IMR-90 (cell line): ENCODE results near the gene PIAS2. TPM values are rescaled to one million over a fixed set of nuclear protein-coding genes. Genes with fewer than 3 reads are reported as not detected.

ENCODE experiments used
- ATAC-seq: fragments of 200-7000 bp; cut with Tn5 transposase; 2 replicates; pipeline ENCODE4 v1.9.1; 2020; ENCODE audit warnings: low read depth, mild to moderate bottlenecking, moderate library complexity
- BruUV-seq: library from RNA; stranded (reverse); fragments of 400-500 nt; replicated peaks from 2 replicates; lab custom pipeline; 2021; lab: Mats Ljungman, UMichigan
- CTCF ChIA-PET: fragments of 300-600 bp; formaldehyde crosslinking; extraction: SDS; loops from one replicate; lab custom pipeline; 2021; ENCODE audit warnings: antibody characterized with exemption; lab: Yijun Ruan, JAX
- POLR2A ChIA-PET: fragments of 300-600 bp; sonication (Branson Sonifier 250); formaldehyde crosslinking; loops from one replicate; lab custom pipeline; 2022; ENCODE audit warnings: antibody characterized with exemption; ENCODE audit not compliant: unreplicated experiment; lab: Charles Lee
- DNase-seq: peaks from one replicate; pipeline ENCODE4 v3.0.0; 2013
- H2AFZ ChIP-seq: replicated peaks from 2 replicates; pipeline ENCODE3; 2013; ENCODE audit warnings: low read length, mild to moderate bottlenecking; ENCODE audit not compliant: poor library complexity
- H2AK5ac ChIP-seq: 2 replicates; pipeline ENCODE4 v1.6.1; 2013; ENCODE audit warnings: low read depth, low read length, inconsistent platforms
- H2AK9ac ChIP-seq: replicated peaks from 2 replicates; pipeline ENCODE3; 2013; ENCODE audit warnings: mild to moderate bottlenecking, low read depth, low read length, moderate library complexity; ENCODE audit not compliant: poor library complexity
- H2BK120ac ChIP-seq: 2 replicates; pipeline ENCODE4 v1.6.1; 2013; ENCODE audit warnings: low read depth, low read length, inconsistent platforms
- H2BK15ac ChIP-seq: 3 replicates; pipeline ENCODE4 v1.6.1; 2013; ENCODE audit warnings: low read depth, low read length, inconsistent platforms
- H2BK20ac ChIP-seq: 2 replicates; pipeline ENCODE4 v1.6.1; 2013; ENCODE audit warnings: low read depth, mild to moderate bottlenecking, inconsistent platforms, low read length, moderate library complexity
- H2BK5ac ChIP-seq: 2 replicates; pipeline ENCODE4 v1.6.1; 2013; ENCODE audit warnings: mild to moderate bottlenecking, low read depth, low read length, inconsistent platforms; ENCODE audit not compliant: poor library complexity, severe bottlenecking
- H3K14ac ChIP-seq: replicated peaks from 2 replicates; pipeline ENCODE4 v1.6.1; 2013; ENCODE audit warnings: low read depth, low read length, inconsistent platforms
- H3K18ac ChIP-seq: 2 replicates; pipeline ENCODE4 v1.6.1; 2013; ENCODE audit warnings: low read depth, low read length, control low read depth
- H3K23ac ChIP-seq: 2 replicates; pipeline ENCODE4 v1.6.1; 2013; ENCODE audit warnings: low read depth, low read length, inconsistent platforms
- H3K27ac ChIP-seq: 2 replicates; pipeline ENCODE4 v1.5.1; 2013; ENCODE audit warnings: mild to moderate bottlenecking, control low read depth, low read length; ENCODE audit not compliant: insufficient read depth
- H3K27me3 ChIP-seq: 2 replicates; pipeline ENCODE4 v1.6.1; 2013; ENCODE audit warnings: low read length; ENCODE audit not compliant: control insufficient read depth, insufficient read depth
- H3K36me3 ChIP-seq: 2 replicates; pipeline ENCODE4 v1.6.1; 2013; ENCODE audit warnings: low read length, mixed read lengths; ENCODE audit not compliant: control insufficient read depth, insufficient read depth
- H3K4ac ChIP-seq: 2 replicates; pipeline ENCODE4 v1.6.1; 2013; ENCODE audit warnings: low read depth, low read length, inconsistent platforms
- H3K4me1 ChIP-seq: 2 replicates; pipeline ENCODE4 v1.6.1; 2013; ENCODE audit warnings: low read length, mixed read lengths; ENCODE audit not compliant: control insufficient read depth, insufficient read depth
- H3K4me2 ChIP-seq: 2 replicates; pipeline ENCODE4 v1.6.1; 2013; ENCODE audit warnings: low read depth, mild to moderate bottlenecking, control low read depth, low read length, moderate library complexity
- H3K4me3 ChIP-seq: 2 replicates; pipeline ENCODE4 v1.5.1; 2013; ENCODE audit warnings: low read depth, mild to moderate bottlenecking, control low read depth, low read length, moderate library complexity; ENCODE audit not compliant: insufficient read depth
- H3K56ac ChIP-seq: 2 replicates; pipeline ENCODE4 v1.6.1; 2013; ENCODE audit warnings: low read length, inconsistent platforms; ENCODE audit not compliant: insufficient read depth; ENCODE audit errors: extremely low read depth
- H3K79me1 ChIP-seq, 2 experiments: 2 replicates each; pipeline ENCODE4 v1.6.1; 2013; ENCODE audit warnings: low read length in 2 of 2, inconsistent platforms in 1 of 2, low read depth in 1 of 2
- H3K9ac ChIP-seq: 2 replicates; pipeline ENCODE4 v1.6.1; 2013; ENCODE audit warnings: low read depth, low read length, control low read depth
- H3K9me1 ChIP-seq: 2 replicates; pipeline ENCODE4 v1.6.1; 2013; ENCODE audit warnings: low read length, inconsistent platforms; ENCODE audit not compliant: insufficient read depth
- H3K9me3 ChIP-seq: 2 replicates; pipeline ENCODE4 v1.6.1; 2013; ENCODE audit warnings: low read length; ENCODE audit not compliant: control insufficient read depth, insufficient read depth
- H4K20me1 ChIP-seq: 2 replicates; pipeline ENCODE4 v1.6.1; 2013; ENCODE audit warnings: low read length, inconsistent platforms; ENCODE audit not compliant: insufficient read depth
- H4K5ac ChIP-seq: 2 replicates; pipeline ENCODE4 v1.6.1; 2013; ENCODE audit warnings: mild to moderate bottlenecking, low read depth, low read length, control low read depth
- H4K8ac ChIP-seq, 2 experiments: 2 replicates each; pipeline ENCODE4 v1.6.1; 2013; ENCODE audit warnings: low read depth in 2 of 2, low read length in 2 of 2, control low read depth in 1 of 2, inconsistent platforms in 1 of 2
- H4K91ac ChIP-seq: 2 replicates; pipeline ENCODE4 v1.6.1; 2013; ENCODE audit warnings: low read depth, low read length, inconsistent platforms; ENCODE audit not compliant: insufficient read depth
- BHLHE40 ChIP-seq: fragments of 150-350 bp; IDR thresholded peaks from 2 replicates; pipeline ENCODE4 v1.6.1; 2016; ENCODE audit warnings: mild to moderate bottlenecking, low read depth, low read length
- CEBPB ChIP-seq: IDR thresholded peaks from 2 replicates; pipeline ENCODE4 v1.6.1; 2012; ENCODE audit warnings: low read depth, low read length, improper control_type of control experiment
- CHD1 ChIP-seq: IDR thresholded peaks from 2 replicates; pipeline ENCODE4 v1.6.1; 2012; ENCODE audit warnings: low read depth, low read length, improper control_type of control experiment
- CTCF ChIP-seq: conservative IDR thresholded peaks from 2 replicates; pipeline ENCODE4 v1.5.1; 2012; ENCODE audit warnings: mild to moderate bottlenecking, low read depth, low read length, improper control_type of control experiment
- ELK1 ChIP-seq: fragments of 150-350 bp; IDR thresholded peaks from 2 replicates; pipeline ENCODE4 v1.6.1; 2016; ENCODE audit warnings: low read depth, mild to moderate bottlenecking, low read length, moderate library complexity, borderline replicate concordance
- FOS ChIP-seq: fragments of 150-350 bp; IDR thresholded peaks from 2 replicates; pipeline ENCODE4 v1.6.1; 2016; ENCODE audit warnings: low read depth, low read length
- MAFK ChIP-seq: IDR thresholded peaks from 2 replicates; pipeline ENCODE4 v1.6.1; 2012; ENCODE audit warnings: low read depth, low read length, improper control_type of control experiment
- MAZ ChIP-seq: IDR thresholded peaks from 2 replicates; pipeline ENCODE4 v1.6.1; 2012; ENCODE audit warnings: low read depth, mild to moderate bottlenecking, low read length, improper control_type of control experiment, moderate library complexity, borderline replicate concordance
- MXI1 ChIP-seq: IDR thresholded peaks from 2 replicates; pipeline ENCODE4 v1.6.1; 2012; ENCODE audit warnings: low read depth, mild to moderate bottlenecking, low read length, moderate library complexity, borderline replicate concordance
- NFE2L2 ChIP-seq: fragments of 150-350 bp; IDR thresholded peaks from 2 replicates; pipeline ENCODE4 v1.6.1; 2016; ENCODE audit warnings: low read depth, mild to moderate bottlenecking, low read length
- POLR2A ChIP-seq: IDR thresholded peaks from 2 replicates; pipeline ENCODE4 v1.6.1; 2012; ENCODE audit warnings: mild to moderate bottlenecking, low read depth, low read length
- RAD21 ChIP-seq: IDR thresholded peaks from 2 replicates; pipeline ENCODE4 v1.6.1; 2012; ENCODE audit warnings: low read length, improper control_type of control experiment
- RCOR1 ChIP-seq: IDR thresholded peaks from 2 replicates; pipeline ENCODE4 v1.6.1; 2012; ENCODE audit warnings: mild to moderate bottlenecking, low read length, improper control_type of control experiment; ENCODE audit not compliant: insufficient replicate concordance
- RFX5 ChIP-seq: IDR thresholded peaks from 2 replicates; pipeline ENCODE4 v1.8.0; 2012; ENCODE audit warnings: low read depth, mild to moderate bottlenecking, low read length, moderate library complexity
- SMC3 ChIP-seq: fragments of 150-350 bp; IDR thresholded peaks from 2 replicates; pipeline ENCODE4 v1.6.1; 2016; ENCODE audit warnings: low read depth, mild to moderate bottlenecking, antibody characterized with exemption, low read length, moderate library complexity
- WGBS, 2 experiments: methylation state at CpG; one replicate each; pipeline versions ENCODE4 v1.1.5 to v1.1.7; 2013; ENCODE audit warnings: missing lambda C conversion rate in 2 of 2; ENCODE audit not compliant: insufficient read length in 1 of 2; ENCODE audit errors: extremely low coverage in 2 of 2; 5-methylcytosine and 5-hydroxymethylcytosine counted together
- dilution Hi-C: fragments of 300-500 bp; cut with HindIII; formaldehyde crosslinking; loops from one replicate; pipeline ENCODE4 v1.14.3; 2018; ENCODE audit warnings: low sequenced_read_pairs; ENCODE audit not compliant: unreplicated experiment
- in situ Hi-C: fragments of 300-500 bp; cut with MboI; formaldehyde crosslinking; loops from 3 replicates; pipeline ENCODE4 v1.14.3; 2019; ENCODE audit warnings: low sequenced_read_pairs, inconsistent platforms, mixed read lengths
- intact Hi-C: fragments of 100-400 bp; cut with micrococcal nuclease; formaldehyde crosslinking; loops from 2 replicates; pipeline ENCODE4 v1.10.0; 2022
- polyA plus RNA-seq, 3 experiments: library from polyadenylated mRNA; depleted of rRNA; stranded (reverse); fragments of >200 nt; gene quantifications; 2 replicates each; pipeline ENCODE4 v1.2.3, GENCODE V29; 2012; ENCODE audit warnings: low replicate concordance in 1 of 3
- total RNA-seq: library from RNA; depleted of rRNA; stranded (reverse); fragments of >200 nt; gene quantifications from 2 replicates; pipeline ENCODE4 v1.2.3, GENCODE V29; 2012
- TF ChIP-seq, protein P1 (sequence below): fragments of 150-350 bp; IDR thresholded peaks from 2 replicates; pipeline ENCODE4 v1.6.1; 2017; ENCODE audit warnings: mild to moderate bottlenecking, antibody characterized with exemption, low read length, low read depth

Gene PIAS2
- total and polyA plus RNA-seq, 2 of the 4 experiments (the other 2 are of a cell fraction), result 15.1 to 28.9 TPM

DNA sequence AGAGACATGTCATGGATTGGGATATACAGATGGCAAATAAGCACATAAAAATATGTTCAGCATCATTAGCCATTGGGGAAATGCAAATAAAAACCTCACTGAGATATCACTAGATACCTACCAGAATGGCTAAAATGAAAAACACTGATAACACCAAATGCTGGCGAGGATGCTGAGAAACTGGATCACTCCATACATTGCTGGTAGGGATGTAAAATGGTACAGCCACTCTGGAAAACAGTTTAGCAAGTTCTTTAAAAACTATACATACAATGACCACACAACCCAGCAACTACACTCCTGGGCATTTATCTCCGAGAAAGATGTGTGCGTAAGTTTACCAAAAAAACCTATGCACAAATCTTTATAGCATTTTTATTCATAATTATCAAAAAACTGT, 13.9 kb downstream of the PIAS2 start:
- Histone ChIP-seq H4K8ac (no peak overlapping the region), H2BK20ac (no peak overlapping the region), H3K79me1 (peaks cover 13 to 22% of the 10 kb centered on the region in 2 experiments), H3K56ac (no peak overlapping the region), H3K9me1 (no peaks in the 10 kb centered on the region), H3K9me3 (no peaks in the 10 kb centered on the region), H3K9ac (no peak overlapping the region), H4K20me1 (peaks cover 8% of the 10 kb centered on the region), H3K4ac (no peak overlapping the region), H3K4me3 (no peak overlapping the region), H4K91ac (no peak overlapping the region), H3K27ac (no peak overlapping the region), H3K18ac (no peak overlapping the region), H2AK5ac (no peak overlapping the region), H2AFZ (no peak overlapping the region), H2AK9ac (no peak overlapping the region), H3K23ac (no peak overlapping the region), H3K27me3 (no peaks in the 10 kb centered on the region), H3K14ac (no peak overlapping the region), H4K5ac (no peak overlapping the region), H3K4me2 (no peak overlapping the region), H2BK15ac (no peak overlapping the region), H2BK120ac (no peak overlapping the region), H3K36me3 (no peaks in the 10 kb centered on the region), H2BK5ac (no peak overlapping the region), H3K4me1 (no peaks in the 10 kb centered on the region)
- in situ Hi-C loops (no loop called here), dilution Hi-C loops (no loop called here), intact Hi-C loops (no loop called here)
- BruUV-seq, result no TSS peak
- no peak for DNase-seq
- ChIA-PET CTCF (no interaction called here), POLR2A (no interaction called here)
- no peak for ATAC-seq
- no peak for TF ChIP-seq ELK1
- TF ChIP-seq, protein P1, sequence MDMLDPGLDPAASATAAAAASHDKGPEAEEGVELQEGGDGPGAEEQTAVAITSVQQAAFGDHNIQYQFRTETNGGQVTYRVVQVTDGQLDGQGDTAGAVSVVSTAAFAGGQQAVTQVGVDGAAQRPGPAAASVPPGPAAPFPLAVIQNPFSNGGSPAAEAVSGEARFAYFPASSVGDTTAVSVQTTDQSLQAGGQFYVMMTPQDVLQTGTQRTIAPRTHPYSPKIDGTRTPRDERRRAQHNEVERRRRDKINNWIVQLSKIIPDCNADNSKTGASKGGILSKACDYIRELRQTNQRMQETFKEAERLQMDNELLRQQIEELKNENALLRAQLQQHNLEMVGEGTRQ, result no peak
- TF ChIP-seq SMC3, result no peak
- TF ChIP-seq NFE2L2, result no peak
- no peak for TF ChIP-seq CEBPB
- no peak for TF ChIP-seq MXI1
- no peak for TF ChIP-seq RCOR1
- no peak for TF ChIP-seq RFX5
- no peak for TF ChIP-seq FOS
- no peak for TF ChIP-seq POLR2A
- TF ChIP-seq CHD1, result no peak
- TF ChIP-seq CTCF, result no peak
- TF ChIP-seq MAFK, result no peak
- no peak for TF ChIP-seq MAZ
- TF ChIP-seq RAD21, result no peak
- TF ChIP-seq BHLHE40, result no peak
- WGBS, 2 experiments, result no CpG with 5 or more reads among the region's 3 CpGs
